IPS DF 6.9 (cell line): ENCODE data around the gene RAB30.

Source experiments
- DNase-seq: peaks from one replicate; pipeline ENCODE4 v3.0.0-alpha.2; 2013; ENCODE audit warnings: low read depth, low spot score
- H3K27ac ChIP-seq: one replicate; pipeline ENCODE4 v1.5.1; 2013; ENCODE audit warnings: low read length, control low read depth
- H3K27me3 ChIP-seq: 2 replicates; pipeline ENCODE4 v1.6.1; 2013; ENCODE audit warnings: mild to moderate bottlenecking, low read length; ENCODE audit not compliant: control insufficient read depth, insufficient read depth
- H3K36me3 ChIP-seq: 2 replicates; pipeline ENCODE4 v1.6.1; 2013; ENCODE audit warnings: low read length; ENCODE audit not compliant: control insufficient read depth, insufficient read depth
- H3K4me1 ChIP-seq: 2 replicates; pipeline ENCODE4 v1.6.1; 2013; ENCODE audit warnings: low read length; ENCODE audit not compliant: control insufficient read depth, insufficient read depth
- H3K4me3 ChIP-seq: 2 replicates; pipeline ENCODE4 v1.5.1; 2013; ENCODE audit warnings: mild to moderate bottlenecking, low read length
- H3K9me3 ChIP-seq: 2 replicates; pipeline ENCODE4 v1.6.1; 2013; ENCODE audit warnings: low read length, inconsistent platforms; ENCODE audit not compliant: control insufficient read depth, insufficient read depth
- WGBS: extraction: QIAGEN DNeasy Blood & Tissue Kit; methylation state at CpG from one replicate; pipeline ENCODE4 v1.1.7; 2013; ENCODE audit warnings: mixed read lengths, missing lambda C conversion rate; ENCODE audit not compliant: insufficient read length, insufficient coverage; 5-methylcytosine and 5-hydroxymethylcytosine counted together

Gene RAB30

DNA sequence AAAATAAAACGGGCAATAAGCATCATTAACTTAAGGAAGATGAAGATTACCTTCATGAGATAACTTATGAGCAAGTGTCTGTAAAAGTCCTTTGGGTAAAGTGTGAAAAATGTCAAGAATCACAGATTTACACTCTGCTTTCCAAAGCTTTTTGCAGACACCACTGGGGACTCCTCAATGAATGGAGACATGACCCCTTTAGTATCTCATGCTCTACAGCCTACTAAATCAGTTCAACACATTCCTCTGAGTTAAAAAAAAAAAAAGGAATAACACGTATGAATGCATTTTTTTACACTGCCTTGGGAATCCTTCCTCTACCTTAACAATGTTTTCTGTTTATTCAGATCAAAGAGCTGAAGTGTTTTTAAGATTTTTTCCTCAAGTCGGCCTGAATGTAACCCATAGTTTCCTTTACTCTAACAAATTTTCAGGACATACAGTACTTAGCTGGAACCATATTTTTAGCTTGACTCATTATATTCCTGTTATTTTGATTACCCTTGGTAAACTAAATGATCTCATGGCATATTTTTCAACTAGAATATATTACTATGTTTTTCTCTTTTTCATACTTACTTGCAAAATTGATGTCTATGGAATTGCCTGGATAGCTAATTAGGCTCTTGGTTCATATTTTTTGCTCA lies 25.9 kb upstream of the RAB30 start:
- WGBS, result no CpG with 5 or more reads among the region's 3 CpGs
- no peak for DNase-seq
- H3K36me3 ChIP-seq, result no peaks in the 10 kb centered on the region
- no peak overlapping the region for H3K27ac ChIP-seq
- H3K4me1 ChIP-seq, result no peaks in the 10 kb centered on the region
- H3K4me3 ChIP-seq, result no peak overlapping the region
- H3K9me3 ChIP-seq, result no peaks in the 10 kb centered on the region
- H3K27me3 ChIP-seq, result no peaks in the 10 kb centered on the region

- no CpG with 5 or more reads among the region's 2 CpGs for WGBS
- no peak overlapping the region for H3K27ac ChIP-seq
- no peaks in the 10 kb centered on the region for H3K4me1 ChIP-seq
- no peaks in the 10 kb centered on the region for H3K36me3 ChIP-seq
- no peak for DNase-seq
- H3K9me3 ChIP-seq, result no peaks in the 10 kb centered on the region
- H3K27me3 ChIP-seq, result no peaks in the 10 kb centered on the region
- no peak overlapping the region for H3K4me3 ChIP-seq
These were observed 21.9 kb upstream of the RAB30 start for GRCh38 chr11:83093634-83094033.

DNA sequence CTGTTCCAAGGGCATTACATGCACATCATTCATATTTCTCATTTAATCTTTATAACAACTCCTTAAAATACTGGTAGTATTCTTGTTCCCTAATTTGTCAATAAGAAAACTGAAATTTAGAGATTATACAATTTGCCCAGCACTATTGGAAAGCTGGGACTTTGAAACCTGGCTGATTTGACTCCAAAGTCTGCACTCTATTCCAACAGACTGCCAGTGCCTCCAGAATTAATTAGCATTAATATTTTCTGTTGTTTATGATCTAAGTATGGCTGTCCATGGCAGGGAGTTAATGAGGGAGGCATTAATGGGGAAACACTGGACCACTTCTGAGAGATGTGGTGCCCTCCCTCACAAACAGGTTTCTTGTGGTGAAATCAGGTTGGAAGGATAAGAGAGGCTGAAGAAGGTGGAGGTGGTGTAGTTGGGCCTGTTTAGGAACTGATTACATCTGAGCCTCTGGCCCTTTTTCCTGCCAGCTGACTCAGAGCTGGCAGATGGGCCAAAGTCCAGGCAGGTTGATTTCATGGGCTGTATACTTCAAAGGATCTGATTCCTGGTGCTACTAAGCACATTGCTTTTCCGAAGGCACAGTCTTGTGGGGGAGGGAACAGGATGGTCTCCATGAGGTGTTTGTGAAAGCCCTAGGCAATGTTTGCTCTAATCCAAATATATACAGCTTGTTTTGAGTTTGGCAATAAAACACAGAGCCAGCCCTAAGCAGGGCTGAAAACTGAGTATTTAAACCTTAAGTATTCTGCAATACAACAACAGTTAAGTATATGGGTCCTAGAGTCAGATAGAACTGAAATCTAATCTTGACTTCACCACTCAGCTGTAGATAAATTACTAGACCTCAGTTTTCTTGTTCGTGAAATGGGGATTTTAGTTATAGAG lies 21.0 kb upstream of the RAB30 start:
- Histone ChIP-seq H3K27ac (no peak overlapping the region), H3K9me3 (no peaks in the 10 kb centered on the region), H3K4me3 (no peak overlapping the region), H3K4me1 (no peaks in the 10 kb centered on the region), H3K27me3 (no peaks in the 10 kb centered on the region), H3K36me3 (no peaks in the 10 kb centered on the region)
- no CpG with 5 or more reads among the region's 2 CpGs for WGBS
- DNase-seq, result no peak

GRCh38 chr11:83088965-83089364 lies 17.3 kb upstream of the RAB30 start:
- WGBS, result no CpG with 5 or more reads among the region's 2 CpGs
- no peaks in the 10 kb centered on the region for H3K27me3 ChIP-seq
- H3K27ac ChIP-seq, result no peak overlapping the region
- H3K4me3 ChIP-seq, result no peak overlapping the region
- H3K36me3 ChIP-seq, result no peaks in the 10 kb centered on the region
- H3K4me1 ChIP-seq, result no peaks in the 10 kb centered on the region
- H3K9me3 ChIP-seq, result no peaks in the 10 kb centered on the region
- DNase-seq, result no peak

GRCh38 chr11:83087035-83087434 lies 15.3 kb upstream of the RAB30 start:
- H3K9me3 ChIP-seq, result no peaks in the 10 kb centered on the region
- WGBS, result no CpG with 5 or more reads among the region's 2 CpGs
- no peak overlapping the region for H3K27ac ChIP-seq
- no peak for DNase-seq
- H3K4me1 ChIP-seq, result no peaks in the 10 kb centered on the region
- no peak overlapping the region for H3K4me3 ChIP-seq
- H3K36me3 ChIP-seq, result no peaks in the 10 kb centered on the region
- H3K27me3 ChIP-seq, result no peaks in the 10 kb centered on the region

DNA sequence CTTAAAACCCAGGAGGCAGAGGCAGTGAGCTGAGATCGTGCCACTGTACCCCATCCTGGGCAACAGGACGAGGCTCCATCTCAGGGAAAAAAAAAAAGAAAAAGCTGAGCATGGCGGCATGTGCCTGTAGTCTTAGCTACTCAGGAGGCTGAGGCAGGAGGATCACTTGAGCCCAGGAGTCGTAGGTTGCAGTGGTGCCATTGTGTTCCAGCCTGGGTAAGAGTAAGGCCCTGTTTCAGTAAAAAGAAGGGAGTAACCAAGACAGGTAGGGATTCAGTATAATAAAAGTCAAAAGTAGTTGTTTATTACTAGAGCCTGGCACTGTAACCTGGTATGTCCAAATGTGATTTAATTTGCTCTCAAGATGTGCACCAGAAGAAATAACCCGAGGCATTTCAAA lies 8.1 kb upstream of the RAB30 start:
- WGBS, result no CpG with 5 or more reads among the region's 5 CpGs
- no peaks in the 10 kb centered on the region for H3K27me3 ChIP-seq
- no peaks in the 10 kb centered on the region for H3K4me1 ChIP-seq
- no peaks in the 10 kb centered on the region for H3K9me3 ChIP-seq
- H3K36me3 ChIP-seq, result no peaks in the 10 kb centered on the region; the same call in 1 of the 2 replicates
- no peak overlapping the region for H3K27ac ChIP-seq
- no peak overlapping the region for H3K4me3 ChIP-seq
- no peak for DNase-seq

GRCh38 chr11:83078269-83078668 lies 6.6 kb upstream of the RAB30 start:
- H3K36me3 ChIP-seq, result no peaks in the 10 kb centered on the region; the same call in 1 of the 2 replicates
- no peaks in the 10 kb centered on the region for H3K4me1 ChIP-seq
- WGBS, result no CpG with 5 or more reads among the region's 1 CpG
- no peak overlapping the region for H3K4me3 ChIP-seq
- no peaks in the 10 kb centered on the region for H3K9me3 ChIP-seq
- no peak overlapping the region for H3K27ac ChIP-seq
- H3K27me3 ChIP-seq, result no peaks in the 10 kb centered on the region
- no peak for DNase-seq

DNA sequence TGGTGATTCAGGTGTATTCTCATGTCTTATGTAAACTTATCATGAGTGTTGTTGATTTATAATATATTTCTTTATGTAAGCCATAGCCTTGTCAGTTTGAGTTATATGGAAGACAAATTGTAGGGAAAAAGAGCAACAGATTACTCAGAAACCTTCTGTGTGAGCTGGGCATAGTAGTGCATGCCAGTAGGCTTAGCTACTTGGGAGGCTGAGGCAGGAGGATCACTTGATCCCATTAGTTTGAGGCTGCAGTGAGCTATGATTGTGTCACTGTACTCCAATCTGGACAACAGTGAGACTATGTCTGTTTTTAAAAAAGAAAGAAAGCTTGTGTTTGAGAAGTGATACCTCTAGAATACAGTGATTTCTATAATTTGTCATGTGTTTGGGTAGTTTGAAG lies 2.2 kb upstream of the RAB30 start:
- Histone ChIP-seq H3K9me3 (no peaks in the 10 kb centered on the region), H3K36me3 (no peaks in the 10 kb centered on the region), H3K4me1 (no peaks in the 10 kb centered on the region), H3K27ac (no peak overlapping the region), H3K27me3 (no peaks in the 10 kb centered on the region), H3K4me3 (no peak overlapping the region)
- no peak for DNase-seq

- no peak overlapping the region for H3K4me3 ChIP-seq
- DNase-seq, result no peak
- no CpG with 5 or more reads among the region's 1 CpG for WGBS
- H3K4me1 ChIP-seq, result no peaks in the 10 kb centered on the region
- no peaks in the 10 kb centered on the region for H3K27me3 ChIP-seq
- no peak overlapping the region for H3K27ac ChIP-seq
- no peaks in the 10 kb centered on the region for H3K9me3 ChIP-seq
- no peaks in the 10 kb centered on the region for H3K36me3 ChIP-seq
These were observed 1.6 kb upstream of the RAB30 start for GRCh38 chr11:83073258-83073657.

GRCh38 chr11:83072350-83073242 lies 899 bp upstream of the RAB30 start:
- no peaks in the 10 kb centered on the region for H3K27me3 ChIP-seq
- H3K4me3 ChIP-seq, result peak overlapping the region; percentile 86; the same call in 1 of the 2 replicates
- no peaks in the 10 kb centered on the region for H3K4me1 ChIP-seq
- H3K36me3 ChIP-seq, result no peaks in the 10 kb centered on the region
- no peak for DNase-seq
- no peaks in the 10 kb centered on the region for H3K9me3 ChIP-seq
- no peak overlapping the region for H3K27ac ChIP-seq
- WGBS, result no CpG with 5 or more reads among the region's 31 CpGs
